ENCODE results near the gene CRTC1.

DNA sequence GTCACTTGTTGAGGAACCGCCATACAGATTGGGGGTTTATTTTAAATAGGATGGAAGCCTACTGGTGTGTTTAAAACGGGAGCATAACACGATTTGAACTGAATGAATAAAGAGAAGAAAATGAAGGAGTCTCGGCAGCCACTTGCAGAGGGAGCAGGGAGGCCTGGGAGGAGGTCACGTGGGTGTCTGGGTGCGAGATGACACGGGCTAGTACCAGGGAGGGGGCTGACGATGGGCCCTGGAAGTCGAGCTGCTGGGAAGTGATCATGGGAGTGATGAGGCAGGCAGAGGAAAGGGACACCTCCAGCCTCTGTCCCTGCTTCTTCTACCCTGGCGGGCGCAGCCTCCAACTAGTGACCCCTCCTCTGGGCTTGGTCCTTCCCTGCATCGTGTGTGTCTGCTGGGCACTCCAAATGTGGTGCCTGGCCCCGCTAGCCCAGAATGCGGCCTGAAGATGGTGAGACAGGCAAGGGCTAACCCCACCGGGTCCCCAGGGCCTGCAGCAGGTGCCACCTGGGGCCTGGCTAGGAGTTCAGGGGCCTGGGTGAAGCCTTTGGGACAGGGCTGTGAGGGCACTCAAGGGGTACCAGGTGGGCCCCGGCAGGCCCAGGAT lies 35.5 kb downstream of the CRTC1 start:
- TF ChIP-seq, protein P1, sequence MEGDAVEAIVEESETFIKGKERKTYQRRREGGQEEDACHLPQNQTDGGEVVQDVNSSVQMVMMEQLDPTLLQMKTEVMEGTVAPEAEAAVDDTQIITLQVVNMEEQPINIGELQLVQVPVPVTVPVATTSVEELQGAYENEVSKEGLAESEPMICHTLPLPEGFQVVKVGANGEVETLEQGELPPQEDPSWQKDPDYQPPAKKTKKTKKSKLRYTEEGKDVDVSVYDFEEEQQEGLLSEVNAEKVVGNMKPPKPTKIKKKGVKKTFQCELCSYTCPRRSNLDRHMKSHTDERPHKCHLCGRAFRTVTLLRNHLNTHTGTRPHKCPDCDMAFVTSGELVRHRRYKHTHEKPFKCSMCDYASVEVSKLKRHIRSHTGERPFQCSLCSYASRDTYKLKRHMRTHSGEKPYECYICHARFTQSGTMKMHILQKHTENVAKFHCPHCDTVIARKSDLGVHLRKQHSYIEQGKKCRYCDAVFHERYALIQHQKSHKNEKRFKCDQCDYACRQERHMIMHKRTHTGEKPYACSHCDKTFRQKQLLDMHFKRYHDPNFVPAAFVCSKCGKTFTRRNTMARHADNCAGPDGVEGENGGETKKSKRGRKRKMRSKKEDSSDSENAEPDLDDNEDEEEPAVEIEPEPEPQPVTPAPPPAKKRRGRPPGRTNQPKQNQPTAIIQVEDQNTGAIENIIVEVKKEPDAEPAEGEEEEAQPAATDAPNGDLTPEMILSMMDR (IDR thresholded peaks at IDR 0.05; ENCODE audit: low read depth, low read length, poor library complexity, severe bottlenecking) = no peak
- no peak for TF ChIP-seq EZH2phosphoT487 (IDR thresholded peaks at IDR 0.05; ENCODE audit: borderline replicate concordance, low read length)

Data from DOHH2 (cell line).